Fibroblast of lung (primary cell): ENCODE results near the gene TNNT1.

ENCODE experiments used
- CTCF ChIP-seq, 2 donors: IDR thresholded peaks in 1 of 2; conservative IDR thresholded peaks in 1 of 2; 1 replicate in 1 of 2; 2 replicates in 1 of 2; pipeline ENCODE4 v1.5.1; 2011 to 2012; ENCODE audit warnings: low read length in 2 of 2, control low read depth in 1 of 2, inconsistent platforms in 1 of 2, low read depth in 1 of 2, mild to moderate bottlenecking in 1 of 2
- EZH2 ChIP-seq: IDR thresholded peaks from 2 replicates; pipeline ENCODE4 v1.5.1; 2012; ENCODE audit warnings: low read length, control low read depth, mild to moderate bottlenecking; ENCODE audit errors: missing control alignments

DNA sequence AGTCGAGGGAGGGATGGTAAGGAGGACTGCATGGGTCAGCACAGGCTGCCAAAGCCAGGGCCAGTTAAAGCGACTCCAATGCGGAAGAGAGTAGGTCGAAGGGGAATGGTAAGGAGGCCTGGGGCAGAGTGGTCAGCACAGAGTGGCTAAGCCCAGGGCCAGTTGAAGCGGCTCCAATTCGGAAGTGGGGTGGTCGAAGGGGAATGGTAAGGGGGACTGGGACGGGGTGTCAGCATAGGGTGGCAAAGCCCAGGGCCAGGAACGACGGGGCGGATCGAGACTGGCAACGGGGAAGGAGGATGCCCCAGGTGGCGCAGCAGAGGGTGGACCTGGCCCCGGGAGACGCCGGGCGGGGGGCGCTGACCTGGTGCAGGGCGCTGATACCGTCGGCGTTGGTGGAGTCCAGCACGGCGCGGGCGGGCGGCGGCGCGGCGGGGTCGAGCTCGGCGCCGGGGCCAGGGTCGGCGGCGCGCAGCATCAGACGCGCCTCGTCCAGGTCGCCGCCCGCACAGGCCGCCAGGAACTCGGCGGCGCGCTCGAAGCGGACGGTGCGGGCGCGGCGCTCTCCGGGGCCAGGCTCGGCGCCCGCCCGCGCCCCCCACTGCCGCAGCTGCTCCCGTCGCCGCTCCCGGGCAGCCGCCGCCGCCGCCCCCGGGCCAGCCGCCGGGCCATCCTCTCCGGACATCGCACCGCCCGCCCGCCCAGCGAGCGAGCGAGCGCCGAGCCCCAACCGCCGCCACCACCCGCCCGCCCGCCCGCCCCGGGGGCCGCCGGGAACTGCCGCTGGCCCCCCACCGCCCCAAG is 31.9 kb downstream of the TNNT1 start, which contains the start of gene PPP1R12C:
- TF ChIP-seq CTCF (conservative IDR thresholded peaks at IDR 0.05 in 1 of 2, IDR thresholded peaks at IDR 0.05 in 1 of 2; ENCODE audit: low read depth in 1 of 2, low read length in 2 of 2): no peak
- TF ChIP-seq EZH2: no peak
